Parietal lobe (tissue), 1 donor: ENCODE data around the gene SRRM3. TPM values are rescaled to one million over a fixed set of nuclear protein-coding genes. Genes with fewer than 3 reads are reported as not detected.

ENCODE experiments used
- total RNA-seq: library from RNA; depleted of rRNA; stranded (reverse); fragments of >200 nt; gene quantifications from one replicate; pipeline ENCODE4 v1.2.3, GENCODE V29; 2014

The SRRM3 gene, protein sequence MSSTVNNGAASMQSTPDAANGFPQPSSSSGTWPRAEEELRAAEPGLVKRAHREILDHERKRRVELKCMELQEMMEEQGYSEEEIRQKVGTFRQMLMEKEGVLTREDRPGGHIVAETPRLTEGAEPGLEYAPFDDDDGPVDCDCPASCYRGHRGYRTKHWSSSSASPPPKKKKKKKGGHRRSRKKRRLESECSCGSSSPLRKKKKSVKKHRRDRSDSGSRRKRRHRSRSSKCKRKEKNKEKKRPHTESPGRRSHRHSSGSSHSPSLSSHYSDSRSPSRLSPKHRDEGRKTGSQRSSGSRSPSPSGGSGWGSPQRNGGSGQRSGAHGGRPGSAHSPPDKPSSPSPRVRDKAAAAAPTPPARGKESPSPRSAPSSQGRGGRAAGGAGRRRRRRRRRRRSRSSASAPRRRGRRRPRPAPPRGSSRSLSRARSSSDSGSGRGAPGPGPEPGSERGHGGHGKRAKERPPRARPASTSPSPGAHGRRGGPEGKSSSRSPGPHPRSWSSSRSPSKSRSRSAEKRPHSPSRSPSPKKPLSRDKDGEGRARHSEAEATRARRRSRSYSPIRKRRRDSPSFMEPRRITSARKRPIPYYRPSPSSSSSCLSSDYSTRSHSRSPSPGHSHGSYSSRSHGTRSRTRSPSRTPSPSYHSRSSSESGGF
- total RNA-seq: 16.9 TPM

DNA sequence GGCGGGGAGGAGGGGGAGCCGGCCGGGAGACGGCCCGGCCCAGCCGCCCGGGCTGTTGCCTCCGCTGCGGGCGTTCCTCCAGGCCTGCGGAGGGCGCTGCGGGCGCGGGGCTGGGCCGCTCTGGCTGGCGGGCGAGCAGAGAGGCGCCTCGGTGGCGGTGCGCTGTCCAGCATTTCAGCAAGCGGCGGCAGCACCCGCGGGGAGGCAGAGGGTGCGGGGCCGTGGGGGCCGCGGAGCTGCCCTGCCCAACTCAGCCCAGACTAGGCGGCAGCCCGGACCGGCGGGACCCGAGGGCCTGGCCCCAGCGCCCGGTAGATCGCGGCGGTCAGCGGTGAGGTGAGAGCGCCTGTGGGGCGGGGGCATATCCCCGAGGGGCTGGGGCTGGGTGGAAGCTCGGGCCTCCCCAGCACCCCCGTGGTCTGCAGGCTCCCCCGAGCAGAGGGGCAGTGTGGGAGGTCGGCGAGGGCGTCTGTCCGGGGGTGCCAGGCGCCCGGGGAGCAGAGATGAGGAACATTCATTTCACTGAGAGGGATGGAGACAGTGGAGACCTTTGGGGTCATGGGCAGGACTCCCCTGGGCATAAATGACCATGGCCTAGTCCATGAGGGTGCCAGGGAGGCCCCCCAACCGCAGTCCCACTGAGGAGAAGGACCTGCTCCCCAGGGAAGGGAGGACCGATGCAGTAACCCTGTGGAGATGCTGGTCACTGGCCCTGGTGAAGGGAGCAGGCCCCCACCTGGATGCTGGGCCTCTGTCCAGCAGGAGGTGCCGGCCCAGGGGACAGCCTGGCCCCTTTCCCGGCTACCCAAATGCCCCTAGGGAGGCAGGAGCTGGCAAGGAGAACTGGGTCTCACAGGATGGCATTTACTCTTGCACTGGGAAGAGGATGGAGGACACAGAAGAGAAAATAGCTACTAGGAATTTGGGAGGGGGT lies at the start of gene SRRM3:
Gene SRRM3, plus strand, starts transcription at position 165 of the 934 bp plus-strand sequence. CDS start 33,171 bp downstream, outside the sequence.

GRCh38 chr7:76302347-76303201 lies 100.9 kb downstream of the SRRM3 start, which contains the start of gene HSPB1:
TSS of gene HSPB1 (plus strand) at chr7:76302673. CDS start at chr7:76302713, 40 bp downstream.

Other genes with a start within 250 kb of the SRRM3 start
- gene TMEM120A, start 207.3 kb upstream of the SRRM3 start, total RNA-seq: 23.2 TPM
- gene STYXL1, start 153.9 kb upstream of the SRRM3 start, total RNA-seq: 16.0 TPM
- gene MDH2, start 153.8 kb upstream of the SRRM3 start, total RNA-seq: 41.6 TPM
- gene HSPB1, start 100.8 kb downstream of the SRRM3 start, total RNA-seq: 3.8 TPM
- gene YWHAG, start 157.1 kb downstream of the SRRM3 start, total RNA-seq: 321 TPM
- gene SSC4D, start 207.8 kb downstream of the SRRM3 start, total RNA-seq: 0.63 TPM
- gene ZP3, start 223.1 kb downstream of the SRRM3 start, total RNA-seq: 0.94 TPM